Measurements from ENCODE around the gene LPP.

Gene LPP

DNA sequence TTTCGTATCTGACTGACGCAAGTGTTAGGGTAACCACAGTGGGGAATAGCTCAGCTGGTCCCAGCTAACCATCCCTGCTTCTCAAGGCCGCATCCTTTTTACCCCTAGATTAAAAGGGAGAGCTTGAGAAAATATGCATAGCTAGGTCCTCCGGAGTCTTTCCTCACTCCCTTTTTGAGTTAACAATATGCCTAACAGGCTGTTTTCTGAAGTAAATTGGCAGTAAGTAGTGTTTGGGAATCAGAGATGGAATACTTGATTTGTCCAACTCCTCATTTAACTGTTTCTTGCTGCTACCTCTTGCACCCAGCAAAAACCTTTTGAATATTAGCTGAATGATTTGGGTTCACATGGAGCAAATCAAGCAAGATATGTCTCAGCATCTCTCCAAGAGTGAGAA is 326.1 kb downstream of the LPP start:
- Histone ChIP-seq H3K27me3 (ENCODE audit: low read length) (no peaks in the 10 kb centered on the region), H3K79me2 (ENCODE audit: insufficient read depth, low read length) (no peaks in the 10 kb centered on the region), H3K36me3 (ENCODE audit: low read length) (no peaks in the 10 kb centered on the region), H3K4me2 (ENCODE audit: low read depth, low read length, poor library complexity, severe bottlenecking) (no peak overlapping the region), H3K27ac (ENCODE audit: low read depth, low read length) (no peak overlapping the region), H3K9me3 (ENCODE audit: insufficient read depth, low read length) (no peaks in the 10 kb centered on the region), H3K4me3 (ENCODE audit: insufficient read depth, low read length, poor library complexity, severe bottlenecking) (no peak overlapping the region), H2AFZ (ENCODE audit: low read depth, low read length, severe bottlenecking) (no peak overlapping the region), H3K9me2 (replicated peaks; ENCODE audit: insufficient read depth, low read length) (no peaks in the 10 kb centered on the region), H3F3A (ENCODE audit: insufficient read depth) (no peaks in the 10 kb centered on the region), H4K20me1 (ENCODE audit: low read depth, low read length) (no peaks in the 10 kb centered on the region), H3K9ac (ENCODE audit: low read length) (no peak overlapping the region)
- TF ChIP-seq, protein P1, sequence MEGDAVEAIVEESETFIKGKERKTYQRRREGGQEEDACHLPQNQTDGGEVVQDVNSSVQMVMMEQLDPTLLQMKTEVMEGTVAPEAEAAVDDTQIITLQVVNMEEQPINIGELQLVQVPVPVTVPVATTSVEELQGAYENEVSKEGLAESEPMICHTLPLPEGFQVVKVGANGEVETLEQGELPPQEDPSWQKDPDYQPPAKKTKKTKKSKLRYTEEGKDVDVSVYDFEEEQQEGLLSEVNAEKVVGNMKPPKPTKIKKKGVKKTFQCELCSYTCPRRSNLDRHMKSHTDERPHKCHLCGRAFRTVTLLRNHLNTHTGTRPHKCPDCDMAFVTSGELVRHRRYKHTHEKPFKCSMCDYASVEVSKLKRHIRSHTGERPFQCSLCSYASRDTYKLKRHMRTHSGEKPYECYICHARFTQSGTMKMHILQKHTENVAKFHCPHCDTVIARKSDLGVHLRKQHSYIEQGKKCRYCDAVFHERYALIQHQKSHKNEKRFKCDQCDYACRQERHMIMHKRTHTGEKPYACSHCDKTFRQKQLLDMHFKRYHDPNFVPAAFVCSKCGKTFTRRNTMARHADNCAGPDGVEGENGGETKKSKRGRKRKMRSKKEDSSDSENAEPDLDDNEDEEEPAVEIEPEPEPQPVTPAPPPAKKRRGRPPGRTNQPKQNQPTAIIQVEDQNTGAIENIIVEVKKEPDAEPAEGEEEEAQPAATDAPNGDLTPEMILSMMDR (IDR thresholded peaks at IDR 0.05; ENCODE audit: insufficient read depth, low read length, poor library complexity, severe bottlenecking): no peak
- no peak for TF ChIP-seq EZH2phosphoT487 (conservative IDR thresholded peaks at IDR 0.05; ENCODE audit: low read length)

GRCh38 chr3:188482929-188483328 is 329.0 kb downstream of the LPP start:
- no peak overlapping the region for H3K4me3 ChIP-seq (ENCODE audit: insufficient read depth, low read length, poor library complexity, severe bottlenecking)
- H4K20me1 ChIP-seq (ENCODE audit: low read depth, low read length): no peaks in the 10 kb centered on the region
- no peak overlapping the region for H3K4me2 ChIP-seq (ENCODE audit: low read depth, low read length, poor library complexity, severe bottlenecking)
- H3K36me3 ChIP-seq (ENCODE audit: low read length): no peaks in the 10 kb centered on the region; the same call in 1 of the 2 replicates
- H3K9ac ChIP-seq (ENCODE audit: low read length): no peak overlapping the region
- no peaks in the 10 kb centered on the region for H3K79me2 ChIP-seq (ENCODE audit: insufficient read depth, low read length)
- no peak overlapping the region for H2AFZ ChIP-seq (ENCODE audit: low read depth, low read length, severe bottlenecking)
- no peaks in the 10 kb centered on the region for H3F3A ChIP-seq (ENCODE audit: insufficient read depth)
- H3K9me2 ChIP-seq (replicated peaks; ENCODE audit: insufficient read depth, low read length): no peaks in the 10 kb centered on the region
- no peaks in the 10 kb centered on the region for H3K9me3 ChIP-seq (ENCODE audit: insufficient read depth, low read length)
- no peak overlapping the region for H3K27ac ChIP-seq (ENCODE audit: low read depth, low read length)
- no peaks in the 10 kb centered on the region for H3K27me3 ChIP-seq (ENCODE audit: low read length)
- TF ChIP-seq EZH2phosphoT487 (conservative IDR thresholded peaks at IDR 0.05; ENCODE audit: low read length): no peak
- TF ChIP-seq, protein P1 (IDR thresholded peaks at IDR 0.05; ENCODE audit: insufficient read depth, low read length, poor library complexity, severe bottlenecking): no peak

DNA sequence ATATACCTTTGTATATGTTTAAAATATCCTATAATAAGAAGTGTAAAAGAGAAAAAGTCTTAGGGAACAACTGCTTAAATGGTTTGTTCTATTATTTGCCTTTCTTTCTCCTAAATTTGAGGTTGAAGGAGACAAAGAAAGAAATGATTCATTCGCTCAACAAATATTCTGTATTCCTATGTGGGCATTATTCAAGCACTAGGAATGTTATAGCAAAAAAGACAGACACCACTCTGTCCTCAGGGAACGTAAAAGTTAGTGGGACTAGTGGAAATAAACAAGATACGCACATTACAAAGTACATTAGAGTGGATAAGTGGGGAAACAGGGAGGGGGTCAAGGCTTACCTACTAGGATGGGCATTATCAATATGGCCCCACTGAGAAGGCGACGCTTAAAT is 332.2 kb downstream of the LPP start:
- Histone ChIP-seq H3F3A (ENCODE audit: insufficient read depth) (peaks cover 7% of the 10 kb centered on the region; the same call in 1 of the 2 replicates), H3K27ac (ENCODE audit: low read depth, low read length) (no peak overlapping the region)
- TF ChIP-seq, protein P1 (IDR thresholded peaks at IDR 0.05; ENCODE audit: insufficient read depth, low read length, poor library complexity, severe bottlenecking): no peak
- TF ChIP-seq EZH2phosphoT487 (conservative IDR thresholded peaks at IDR 0.05; ENCODE audit: low read length): no peak

More for the DNA sequence above, 332.2 kb downstream of the LPP start:
- Histone ChIP-seq H3K27me3 (ENCODE audit: low read length) (no peaks in the 10 kb centered on the region), H4K20me1 (ENCODE audit: low read depth, low read length) (no peaks in the 10 kb centered on the region), H3K9ac (ENCODE audit: low read length) (no peak overlapping the region), H3K4me2 (ENCODE audit: low read depth, low read length, poor library complexity, severe bottlenecking) (no peak overlapping the region), H3K36me3 (ENCODE audit: low read length) (no peaks in the 10 kb centered on the region; the same call in 1 of the 2 replicates), H3K79me2 (ENCODE audit: insufficient read depth, low read length) (no peaks in the 10 kb centered on the region), H3K9me2 (replicated peaks; ENCODE audit: insufficient read depth, low read length) (no peaks in the 10 kb centered on the region), H3K9me3 (ENCODE audit: insufficient read depth, low read length) (no peaks in the 10 kb centered on the region), H3K4me3 (ENCODE audit: insufficient read depth, low read length, poor library complexity, severe bottlenecking) (no peak overlapping the region), H2AFZ (ENCODE audit: low read depth, low read length, severe bottlenecking) (no peak overlapping the region)

Data from SU-DHL-6 (cell line).